Myocyte (in vitro differentiated cells): ENCODE data around the gene TMEM37. TPM values are rescaled to one million over a fixed set of nuclear protein-coding genes. Genes with fewer than 3 reads are reported as not detected.

ENCODE experiments used
- total RNA-seq: library from RNA; depleted of rRNA; stranded (reverse); fragments of >200 nt; gene quantifications from 2 replicates; pipeline ENCODE4 v1.2.3, GENCODE V29; 2014

Gene TMEM37
- total RNA-seq, 1 donor from 2014 or later, result not detected

Other genes with a start within 250 kb of the TMEM37 start
- 60.7 and 75.7 TPM in 2 replicates for gene STEAP3, start 208.0 kb upstream of the TMEM37 start, total RNA-seq
- gene C2orf76, start 65.0 kb upstream of the TMEM37 start, total RNA-seq, result 10.9 and 15.8 TPM in 2 replicates
- 172 and 293 TPM in 2 replicates for gene DBI, start 64.9 kb upstream of the TMEM37 start, total RNA-seq
- gene SCTR, start 92.6 kb downstream of the TMEM37 start, total RNA-seq, result not detected in 2 replicates
- gene CFAP221, start 112.6 kb downstream of the TMEM37 start, total RNA-seq, result not detected in 2 replicates
- gene TMEM177, start 247.3 kb downstream of the TMEM37 start, total RNA-seq, result 12.3 and 16.7 TPM in 2 replicates